Omental fat pad (tissue), 4 donors: ENCODE measurements around the gene ZNF24. TPM values are rescaled to one million over a fixed set of nuclear protein-coding genes. Genes with fewer than 3 reads are reported as not detected.

Source experiments
- ATAC-seq: fragments of 150-250 bp; one replicate; pipeline ENCODE4 v1.9.1; 2016; ENCODE audit warnings: mild to moderate bottlenecking, moderate library complexity; ENCODE audit not compliant: low FRiP score
- DNase-seq: peaks from one replicate; pipeline ENCODE4 v3.0.0-alpha.2; 2019; ENCODE audit warnings: low spot score
- total RNA-seq, 4 donors: library from RNA; depleted of rRNA; stranded (reverse); fragments of >200 nt; gene quantifications; one replicate each; pipeline ENCODE4 v1.1.0, GENCODE V29; 2016
- TF ChIP-seq, protein P1 (sequence below), 3 donors: fragments of 450-650 bp; IDR thresholded peaks; one replicate each; pipeline ENCODE4 v1.5.1; 2016 to 2017; ENCODE audit warnings: antibody characterized with exemption in 3 of 3, mild to moderate bottlenecking in 3 of 3, moderate library complexity in 2 of 3

The ZNF24 gene
- total RNA-seq, 4 donors from 2014 or later: 24.8 to 41.9 (median 30.8) TPM

DNA sequence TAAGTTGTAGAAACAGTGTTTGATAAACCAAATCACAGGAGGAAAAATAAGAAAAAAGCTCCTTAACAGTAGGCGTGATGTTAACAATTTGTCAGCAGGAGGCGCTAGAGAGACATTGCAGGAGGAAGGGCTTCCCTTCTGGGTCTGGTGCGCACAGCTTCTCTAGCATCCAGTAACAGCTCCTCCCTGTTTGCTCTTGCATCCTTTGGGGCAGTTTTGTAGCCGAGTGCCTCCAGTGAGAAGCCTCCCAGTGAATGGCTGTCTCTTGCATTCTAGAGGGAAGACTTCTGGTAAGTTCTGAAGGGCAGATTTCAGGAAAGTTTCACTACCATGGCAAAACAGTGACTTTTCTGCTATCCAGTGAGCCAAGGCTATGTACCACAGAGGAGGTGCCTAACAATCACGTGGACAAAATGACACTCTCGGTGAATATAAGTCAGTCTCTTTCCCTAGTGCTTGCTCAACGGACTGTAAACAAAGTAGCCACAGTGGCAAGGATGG, 42.4 kb upstream of the ZNF24 start:
- TF ChIP-seq, protein P1, sequence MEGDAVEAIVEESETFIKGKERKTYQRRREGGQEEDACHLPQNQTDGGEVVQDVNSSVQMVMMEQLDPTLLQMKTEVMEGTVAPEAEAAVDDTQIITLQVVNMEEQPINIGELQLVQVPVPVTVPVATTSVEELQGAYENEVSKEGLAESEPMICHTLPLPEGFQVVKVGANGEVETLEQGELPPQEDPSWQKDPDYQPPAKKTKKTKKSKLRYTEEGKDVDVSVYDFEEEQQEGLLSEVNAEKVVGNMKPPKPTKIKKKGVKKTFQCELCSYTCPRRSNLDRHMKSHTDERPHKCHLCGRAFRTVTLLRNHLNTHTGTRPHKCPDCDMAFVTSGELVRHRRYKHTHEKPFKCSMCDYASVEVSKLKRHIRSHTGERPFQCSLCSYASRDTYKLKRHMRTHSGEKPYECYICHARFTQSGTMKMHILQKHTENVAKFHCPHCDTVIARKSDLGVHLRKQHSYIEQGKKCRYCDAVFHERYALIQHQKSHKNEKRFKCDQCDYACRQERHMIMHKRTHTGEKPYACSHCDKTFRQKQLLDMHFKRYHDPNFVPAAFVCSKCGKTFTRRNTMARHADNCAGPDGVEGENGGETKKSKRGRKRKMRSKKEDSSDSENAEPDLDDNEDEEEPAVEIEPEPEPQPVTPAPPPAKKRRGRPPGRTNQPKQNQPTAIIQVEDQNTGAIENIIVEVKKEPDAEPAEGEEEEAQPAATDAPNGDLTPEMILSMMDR (IDR thresholded peaks at IDR 0.05): peak in 1 of 3 donors; percentile 40
- DNase-seq: no peak
- ATAC-seq: peak; percentile 78

DNA sequence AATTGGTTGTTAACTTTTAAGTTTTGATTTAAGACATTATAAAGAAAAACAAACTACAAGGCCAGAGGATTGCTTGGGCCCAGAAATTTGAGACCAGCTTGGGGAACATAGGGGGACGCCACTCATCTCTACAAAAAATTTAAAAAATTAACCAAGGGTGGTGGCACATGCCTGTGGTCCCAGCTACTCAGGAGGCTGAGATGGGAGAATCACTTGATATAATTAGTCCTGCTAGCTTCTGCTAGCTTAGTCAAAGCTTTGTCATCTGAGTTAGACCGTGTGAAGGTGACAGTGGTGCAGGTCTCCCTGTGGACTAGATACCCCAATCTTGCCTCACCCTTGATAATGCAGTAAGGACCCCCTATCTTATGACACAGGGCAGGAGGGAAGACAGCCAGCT, 38.9 kb upstream of the ZNF24 start:
- no peak for ATAC-seq
- no peak for DNase-seq
- TF ChIP-seq, protein P1 (IDR thresholded peaks at IDR 0.05): no peak

DNA sequence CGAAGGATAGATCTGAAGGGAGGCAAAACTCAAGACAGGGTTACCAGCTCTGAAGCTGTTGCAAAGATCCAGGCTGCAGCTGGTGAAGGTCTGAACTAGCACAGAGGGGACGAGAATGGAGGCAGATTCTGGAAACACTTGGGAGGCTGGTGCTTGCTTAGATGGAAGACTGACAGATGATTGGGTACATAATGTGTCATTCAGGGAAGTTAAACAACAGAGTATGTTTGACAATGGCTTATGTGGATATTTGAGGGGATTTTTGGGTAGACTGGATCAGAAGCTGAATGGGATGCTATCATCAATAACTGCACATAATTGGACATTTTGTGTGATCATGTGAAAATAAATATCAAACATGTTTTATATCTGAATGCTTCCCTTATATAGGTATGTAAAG, 35.2 kb upstream of the ZNF24 start:
- DNase-seq (no peak), ATAC-seq (no peak)
- TF ChIP-seq, protein P1 (IDR thresholded peaks at IDR 0.05): no peak

DNA sequence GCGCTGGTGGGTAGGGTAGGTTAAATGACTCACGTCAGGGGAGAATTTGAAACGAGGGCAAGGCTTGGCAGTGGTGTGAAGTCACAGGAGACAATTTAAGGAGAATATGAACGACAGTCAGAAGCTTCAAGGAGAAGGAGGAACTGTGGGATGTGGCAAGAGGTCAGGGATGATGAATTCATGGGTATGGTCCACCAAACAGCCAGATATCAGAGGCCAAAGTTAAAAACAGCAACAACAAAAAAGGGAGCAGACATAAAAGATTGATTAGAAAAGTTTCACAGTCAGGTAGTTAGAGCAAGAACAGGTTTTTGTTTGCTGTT, 34.3 kb upstream of the ZNF24 start:
- no peak for ATAC-seq
- TF ChIP-seq, protein P1 (IDR thresholded peaks at IDR 0.05): no peak
- no peak for DNase-seq

DNA sequence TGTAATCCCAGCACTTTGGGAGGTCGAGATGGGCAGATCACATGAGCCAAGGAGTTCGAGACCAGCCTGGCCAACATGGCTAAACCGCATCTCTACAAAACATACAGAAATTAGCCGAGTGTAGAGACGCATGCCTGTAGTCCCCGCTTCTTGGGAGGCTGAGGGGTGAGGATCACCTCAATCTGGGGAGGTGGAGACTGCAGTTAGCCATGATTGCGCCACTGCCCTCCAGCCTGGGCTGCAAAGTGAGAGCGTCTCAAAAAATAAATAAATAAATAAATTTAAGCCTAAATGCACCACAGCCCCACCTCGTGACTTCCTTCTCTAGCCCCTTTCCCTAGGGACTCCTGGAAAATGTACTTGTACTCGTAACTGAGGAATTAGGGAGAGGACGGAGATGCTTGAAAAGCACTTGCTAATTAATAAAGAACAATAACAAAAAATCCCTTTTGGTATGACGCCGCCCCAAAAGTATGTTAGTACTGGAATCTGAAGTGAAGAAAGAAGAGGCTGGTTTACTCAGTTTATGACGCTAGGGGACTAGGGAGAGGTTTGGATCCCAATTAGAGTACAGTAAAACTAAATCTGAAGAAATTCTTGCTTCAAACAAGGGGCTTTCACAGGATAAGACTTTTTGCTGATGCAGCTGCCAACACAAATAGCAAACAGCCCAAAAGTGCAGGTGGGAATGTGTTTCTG, 33.8 kb upstream of the ZNF24 start:
- ATAC-seq (no peak), DNase-seq (no peak)
- TF ChIP-seq, protein P1 (IDR thresholded peaks at IDR 0.05): no peak

DNA sequence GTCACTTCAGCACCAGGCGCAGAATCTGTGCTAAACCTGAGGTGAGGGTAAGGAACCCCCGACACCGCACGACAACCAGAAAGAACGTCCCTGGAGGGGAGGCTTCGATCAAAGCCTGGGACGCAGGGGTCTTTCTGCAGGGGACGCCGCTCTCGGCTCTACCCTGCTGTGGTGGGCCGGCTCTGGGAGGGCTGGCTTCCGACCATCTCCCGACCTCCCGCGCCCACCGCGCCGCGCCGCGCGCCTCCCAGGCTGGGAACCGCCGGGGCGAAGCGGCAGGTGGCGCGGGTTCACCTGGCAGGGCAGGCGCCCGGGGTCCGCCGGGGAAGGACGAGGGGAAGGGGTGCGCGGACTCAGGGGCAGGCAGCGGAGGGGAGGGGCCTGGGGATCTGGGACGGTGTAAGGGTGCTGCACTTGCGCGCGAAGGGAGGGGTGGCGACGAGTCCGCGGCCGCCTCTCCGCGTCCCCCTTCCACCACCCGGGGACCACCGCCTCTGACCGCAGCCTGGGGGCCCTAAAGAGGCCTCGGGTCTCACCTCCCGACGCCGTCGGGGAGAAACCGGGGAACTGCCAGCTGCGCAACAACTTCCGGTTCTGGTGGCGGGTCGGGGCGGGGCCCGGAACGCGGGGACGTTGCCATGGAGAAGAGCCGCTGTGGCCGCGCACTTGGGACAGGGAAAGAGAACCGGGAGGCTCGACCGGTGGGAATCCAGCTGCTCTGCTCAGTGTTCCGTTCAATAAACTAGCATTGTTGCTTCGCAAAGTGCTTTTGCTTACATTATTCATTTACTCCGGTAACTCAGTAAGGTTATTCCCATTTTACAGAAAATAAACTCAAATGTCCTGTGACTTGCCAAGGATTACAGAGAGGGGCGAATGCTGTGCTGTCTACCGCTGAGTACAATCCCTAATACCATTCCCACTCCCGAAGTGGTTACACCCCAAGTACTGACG, 32.8 kb upstream of the ZNF24 start, which contains the start of gene ZNF396:
Gene ZNF396, minus strand, starts transcription at position 596 of the 954 bp plus-strand sequence. CDS start 3,045 bp downstream, outside the sequence.
- DNase-seq (peak; percentile 65), ATAC-seq (peak; percentile 84)
- TF ChIP-seq, protein P1 (IDR thresholded peaks at IDR 0.05): no peak
